ENCODE data around the gene SDHAF1. TPM values are rescaled to one million over a fixed set of nuclear protein-coding genes. Genes with fewer than 3 reads are reported as not detected.
"Not testable (repeated sequence)": the region's sequence is repeated elsewhere in the genome, so short reads cannot be mapped to it uniquely, and the experiment has no call there.

Gene SDHAF1
- total RNA-seq, 2 donors from 2014 or later: 6.2 to 6.9 TPM

DNA sequence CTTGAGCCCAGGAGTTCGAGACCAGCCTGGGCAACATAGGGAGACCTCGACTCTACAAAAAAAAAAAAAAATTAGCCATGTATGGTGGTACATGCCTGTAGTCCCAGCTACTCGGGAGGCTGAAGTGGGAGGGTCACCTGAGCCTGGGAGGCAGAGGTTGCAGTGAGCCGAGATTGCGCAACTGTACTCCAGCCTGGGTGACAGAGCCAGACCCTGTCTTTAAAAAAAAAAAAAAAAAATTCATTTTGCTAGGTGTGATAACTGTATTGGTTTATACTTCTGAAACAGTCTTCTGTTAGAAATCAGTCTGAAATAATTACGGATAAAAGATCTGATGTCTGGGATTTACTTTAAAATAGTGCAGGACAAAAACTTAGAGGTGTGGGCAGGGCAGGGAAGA, 46.1 kb downstream of the SDHAF1 start:
- not testable (repeated sequence) for H3K9me3 ChIP-seq (ENCODE audit: control insufficient read depth, low read length, poor library complexity, severe bottlenecking); ATAC-seq; H3K4me3 Mint-ChIP-seq; H3K27me3 Mint-ChIP-seq; H3K36me3 Mint-ChIP-seq (ENCODE audit: low read depth); H3K27ac Mint-ChIP-seq; DNase-seq
- peaks cover 11% of the 10 kb centered on the region for H3K4me1 Mint-ChIP-seq

DNA sequence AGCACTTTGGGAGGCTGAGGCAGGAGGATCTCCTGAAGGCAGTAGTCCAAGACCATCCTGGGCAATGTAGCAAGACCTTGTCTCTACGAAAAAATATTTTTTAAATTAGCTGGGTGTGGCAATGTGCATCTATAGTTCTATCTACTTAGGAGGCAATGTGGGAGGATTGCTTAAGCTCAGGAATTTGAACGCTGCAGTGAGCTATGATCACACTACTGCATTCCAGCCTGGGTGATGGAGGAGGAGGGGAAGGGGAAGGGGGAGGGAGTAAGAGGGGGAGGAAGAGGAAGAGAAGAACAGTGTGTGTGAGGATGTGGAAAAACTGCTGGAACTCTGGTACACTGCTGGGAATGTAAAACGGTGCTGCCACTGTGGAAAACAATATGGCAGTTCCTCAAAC, 46.8 kb downstream of the SDHAF1 start:
- Mint-ChIP-seq H3K27ac (no peak overlapping the region), H3K4me1 (peaks cover 11% of the 10 kb centered on the region), H3K27me3 (no peaks in the 10 kb centered on the region), H3K4me3 (no peak overlapping the region), H3K36me3 (ENCODE audit: low read depth) (peaks cover 3% of the 10 kb centered on the region)
- no peak for ATAC-seq
- DNase-seq: no peak
- no peaks in the 10 kb centered on the region for H3K9me3 ChIP-seq (ENCODE audit: control insufficient read depth, low read length, poor library complexity, severe bottlenecking)

DNA sequence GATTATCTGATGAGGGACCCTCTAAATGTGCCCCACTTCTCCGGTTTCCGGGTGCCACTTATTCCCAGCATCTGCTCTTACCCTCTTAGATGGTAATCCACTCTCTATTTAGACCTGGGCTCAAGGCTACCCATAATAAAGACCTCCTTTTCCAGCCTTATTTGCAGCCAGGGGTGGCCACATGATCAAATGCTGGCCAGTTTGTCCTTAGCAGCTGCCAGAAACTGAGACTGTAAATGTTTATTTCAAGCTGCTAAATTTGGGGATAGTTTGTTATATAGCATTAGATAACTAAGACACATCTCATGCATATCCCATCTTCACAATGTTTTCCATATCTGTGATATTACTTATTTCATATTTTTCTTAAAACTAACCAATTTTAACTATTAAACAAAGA, 49.0 kb downstream of the SDHAF1 start:
- Mint-ChIP-seq H3K4me1 (peaks cover 5% of the 10 kb centered on the region), H3K27me3 (no peaks in the 10 kb centered on the region), H3K27ac (no peak overlapping the region), H3K36me3 (ENCODE audit: low read depth) (peaks cover 3% of the 10 kb centered on the region), H3K4me3 (no peak overlapping the region)
- no peak for ATAC-seq
- H3K9me3 ChIP-seq (ENCODE audit: control insufficient read depth, low read length, poor library complexity, severe bottlenecking): no peaks in the 10 kb centered on the region
- no peak for DNase-seq

Other genes with a start within 250 kb of the SDHAF1 start
- gene U2AF1L4, start 249.8 kb upstream of the SDHAF1 start, total RNA-seq: 10 to 100 TPM; 48.1 to 68.2 TPM
- 10 to 100 TPM; 21.2 to 24.9 TPM for gene PSENEN, start 249.5 kb upstream of the SDHAF1 start, total RNA-seq
- 10 to 100 TPM; 12.6 to 13.6 TPM for gene LIN37, start 246.6 kb upstream of the SDHAF1 start, total RNA-seq
- not detected for gene HSPB6, start 238.2 kb upstream of the SDHAF1 start, total RNA-seq
- 10 to 100 TPM; 36.2 to 36.6 TPM for gene PROSER3, start 237.0 kb upstream of the SDHAF1 start, total RNA-seq
- gene ARHGAP33, start 219.6 kb upstream of the SDHAF1 start, total RNA-seq: 10 to 100 TPM; 16.4 to 20.5 TPM
- not detected for gene PRODH2, start 182.3 kb upstream of the SDHAF1 start, total RNA-seq
- gene NPHS1, start 142.7 kb upstream of the SDHAF1 start, total RNA-seq: not detected
- gene KIRREL2, start 138.3 kb upstream of the SDHAF1 start, total RNA-seq: not detected
- gene APLP1, start 126.6 kb upstream of the SDHAF1 start, total RNA-seq: not detected
- gene NFKBID, start 94.6 kb upstream of the SDHAF1 start, total RNA-seq: 100 to 1,000 TPM; 128 to 140 TPM
- 10 to 100 TPM; 63.0 to 73.7 TPM for gene HCST, start 92.7 kb upstream of the SDHAF1 start, total RNA-seq
- gene TYROBP, start 86.9 kb upstream of the SDHAF1 start, total RNA-seq: 10 to 100 TPM in 1 of 2 donors, 1 to 10 TPM in 1; 5.9 to 16.7 TPM
- 1 to 10 TPM; 6.8 to 8.7 TPM for gene LRFN3, start 58.8 kb upstream of the SDHAF1 start, total RNA-seq
- 1 to 10 TPM; 1.8 to 2.0 TPM for gene SYNE4, start 13.6 kb downstream of the SDHAF1 start, total RNA-seq
- gene ALKBH6, start 19.0 kb downstream of the SDHAF1 start, total RNA-seq: 10 to 100 TPM; 33.3 to 34.2 TPM
- 1 to 10 TPM; 3.8 TPM for gene CLIP3, start 37.7 kb downstream of the SDHAF1 start, total RNA-seq
- 1 to 10 TPM in 1 of 2 donors, under 1 TPM in 1; 0.60 to 1.8 TPM for gene THAP8, start 59.1 kb downstream of the SDHAF1 start, total RNA-seq
- gene WDR62, start 59.7 kb downstream of the SDHAF1 start, total RNA-seq: 1 to 10 TPM; 2.2 to 3.8 TPM
- not detected for gene OVOL3, start 116.0 kb downstream of the SDHAF1 start, total RNA-seq
- 10 to 100 TPM; 26.4 to 28.2 TPM for gene POLR2I, start 119.7 kb downstream of the SDHAF1 start, total RNA-seq
- gene TBCB, start 120.3 kb downstream of the SDHAF1 start, total RNA-seq: 100 to 1,000 TPM; 127 to 131 TPM
- 100 to 1,000 TPM; 323 to 327 TPM for gene CAPNS1, start 144.9 kb downstream of the SDHAF1 start, total RNA-seq
- not detected for gene COX7A1, start 157.3 kb downstream of the SDHAF1 start, total RNA-seq
- gene ZNF565, start 219.5 kb downstream of the SDHAF1 start, total RNA-seq: 1 to 10 TPM; 9.3 to 9.4 TPM
- 10 to 100 TPM; 23.8 to 29.5 TPM for gene ZNF146, start 219.9 kb downstream of the SDHAF1 start, total RNA-seq